HepG2 (cell line): ENCODE measurements around the gene PLVAP. TPM values are rescaled to one million over a fixed set of nuclear protein-coding genes. Genes with fewer than 3 reads are reported as not detected.

Experiments
- ATF7-NPFF ChIP-seq: sonication (generic); formaldehyde crosslinking; IDR thresholded peaks from 2 replicates; pipeline ENCODE4 v1.8.1; 2023; ENCODE audit warnings: mild to moderate bottlenecking, low read depth, missing genetic modification reagents, moderate library complexity
- GATAD1 ChIP-seq: IDR thresholded peaks from 2 replicates; pipeline ENCODE4 v1.6.1; 2016; ENCODE audit warnings: missing genetic modification reagents, missing compliant biosample characterization
- JUNB ChIP-seq: sonication (generic); formaldehyde crosslinking; IDR thresholded peaks from 2 replicates; pipeline ENCODE4 v1.8.0; 2022; ENCODE audit warnings: missing genetic modification reagents, mild to moderate bottlenecking, borderline replicate concordance
- KLF12 ChIP-seq: sonication (generic); formaldehyde crosslinking; IDR thresholded peaks from 2 replicates; pipeline ENCODE4 v1.4.0; 2020; ENCODE audit warnings: missing genetic modification reagents, borderline replicate concordance
- KLF13 ChIP-seq: sonication (generic); formaldehyde crosslinking; IDR thresholded peaks from 2 replicates; pipeline ENCODE4 v1.4.0; 2020; ENCODE audit warnings: mild to moderate bottlenecking, missing genetic modification reagents
- PITX1 ChIP-seq: sonication (generic); formaldehyde crosslinking; IDR thresholded peaks from 2 replicates; pipeline ENCODE4 v1.5.1; 2020; ENCODE audit warnings: mild to moderate bottlenecking, missing genetic modification reagents
- RBAK ChIP-seq: sonication (generic); formaldehyde crosslinking; IDR thresholded peaks from 2 replicates; pipeline ENCODE4 v1.5.1; 2020; ENCODE audit warnings: mild to moderate bottlenecking, missing genetic modification reagents
- REXO4 ChIP-seq: sonication (generic); formaldehyde crosslinking; IDR thresholded peaks from 2 replicates; pipeline ENCODE4 v1.8.0; 2022; ENCODE audit warnings: missing genetic modification reagents, mild to moderate bottlenecking, borderline replicate concordance
- SOX6 ChIP-seq, 2 experiments: fragments of 450-650 bp in 1 of 2; sonication (generic) in 1 of 2; formaldehyde crosslinking in 1 of 2; IDR thresholded peaks; 2 replicates each; pipeline versions ENCODE4 v1.4.0 to v1.6.1; 2017 to 2020; ENCODE audit warnings: antibody characterized with exemption in 1 of 2, mild to moderate bottlenecking in 1 of 2, missing genetic modification reagents in 1 of 2
- ZNF550 ChIP-seq: sonication (generic); formaldehyde crosslinking; IDR thresholded peaks from 2 replicates; pipeline ENCODE4 v1.4.0; 2020; ENCODE audit warnings: mild to moderate bottlenecking, missing genetic modification reagents, borderline replicate concordance
- ZNF605 ChIP-seq: sonication (generic); formaldehyde crosslinking; IDR thresholded peaks from 2 replicates; pipeline ENCODE4 v1.8.0; 2022; ENCODE audit warnings: mild to moderate bottlenecking, missing genetic modification reagents
- ZNF7 ChIP-seq: IDR thresholded peaks from 2 replicates; pipeline ENCODE4 v1.6.1; 2016; ENCODE audit warnings: missing biosample characterization, missing genetic modification reagents
- ZNF788 ChIP-seq: sonication (generic); formaldehyde crosslinking; IDR thresholded peaks from 2 replicates; pipeline ENCODE4 v1.5.0; 2020; ENCODE audit warnings: mild to moderate bottlenecking, missing genetic modification reagents, borderline replicate concordance
- ZNF850 ChIP-seq: sonication (generic); formaldehyde crosslinking; conservative IDR thresholded peaks from 2 replicates; pipeline ENCODE4 v1.9.0; 2021; ENCODE audit warnings: mild to moderate bottlenecking, missing genetic modification reagents
- ZSCAN25 ChIP-seq: sonication (generic); formaldehyde crosslinking; IDR thresholded peaks from 2 replicates; pipeline ENCODE4 v1.8.0; 2022; ENCODE audit warnings: mild to moderate bottlenecking, missing genetic modification reagents
- ZSCAN9 ChIP-seq: IDR thresholded peaks from 2 replicates; pipeline ENCODE4 v1.6.1; 2016; ENCODE audit warnings: borderline replicate concordance
- polyA plus RNA-seq, 8 experiments: library from polyadenylated mRNA; depleted of rRNA in 3 of 8; stranded (reverse) in 7 of 8; unstranded in 1 of 8; fragments of >200 nt; fragmentation: Illumina TruSeq in 4 of 8; extraction: Trizol in 4 of 8; gene quantifications; 2 replicates each; pipeline versions ENCODE4 v1.2.1 to v1.2.3, GENCODE V29; 2011 to 2016; ENCODE audit warnings: low read depth in 4 of 8, missing spikeins in 1 of 8, mixed read lengths in 1 of 8; ENCODE audit not compliant: insufficient read depth in 1 of 8
- total RNA-seq, 5 experiments: library from RNA; depleted of rRNA; stranded (reverse); fragments of >200 nt; fragmentation: Illumina TruSeq; extraction: Trizol; gene quantifications; 2 replicates each; pipeline ENCODE4 v1.2.3, GENCODE V29; 2016; ENCODE audit warnings: low read depth in 1 of 5
- TF ChIP-seq, protein P1 (sequence below): sonication (generic); formaldehyde crosslinking; IDR thresholded peaks from 2 replicates; pipeline ENCODE4 v1.5.1; 2020; ENCODE audit warnings: mild to moderate bottlenecking, missing genetic modification reagents, moderate library complexity
- TF ChIP-seq, protein P2 (sequence below): sonication (generic); formaldehyde crosslinking; IDR thresholded peaks from 2 replicates; pipeline ENCODE4 v1.5.0; 2020; ENCODE audit warnings: missing genetic modification reagents
- TF ChIP-seq, protein P3 (sequence below): sonication (generic); formaldehyde crosslinking; IDR thresholded peaks from 2 replicates; pipeline ENCODE4 v1.4.0; 2020; ENCODE audit warnings: missing genetic modification reagents

The PLVAP gene
- total and polyA plus RNA-seq, 2 of the 13 experiments (the other 11 are each of a cell fraction or from before 2014, with no cell fraction given): 0.26 TPM; not detected in 1

DNA sequence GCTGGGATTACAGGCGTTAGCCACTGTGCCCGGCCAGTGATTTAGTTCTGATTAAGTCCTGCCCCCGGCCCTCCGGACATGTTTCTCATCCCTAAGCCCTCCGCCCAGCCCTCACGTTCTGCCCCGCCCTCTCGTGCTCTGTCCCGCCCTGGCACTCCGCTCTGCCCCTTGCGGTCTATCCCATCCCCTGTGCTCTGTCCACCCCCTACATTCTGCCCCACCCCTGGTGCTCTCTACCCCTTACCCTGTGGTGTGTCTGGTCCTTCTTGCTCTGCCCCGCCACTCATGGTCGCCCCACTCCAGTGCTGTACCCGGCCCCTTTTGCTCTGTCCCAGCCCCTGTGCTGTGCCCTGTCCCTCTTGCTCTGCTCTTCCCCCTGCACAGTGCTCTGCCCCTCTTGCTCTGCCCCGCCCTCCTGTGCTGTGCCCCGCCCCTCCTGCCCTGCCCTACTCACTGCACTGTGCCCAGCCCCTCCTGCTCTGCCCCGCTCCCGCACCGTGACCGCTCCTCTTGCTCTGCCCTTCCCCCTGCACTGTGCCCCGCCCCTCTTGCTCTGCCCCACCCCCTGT is 36.8 kb downstream of the PLVAP start (continued):
- TF ChIP-seq, protein P1, sequence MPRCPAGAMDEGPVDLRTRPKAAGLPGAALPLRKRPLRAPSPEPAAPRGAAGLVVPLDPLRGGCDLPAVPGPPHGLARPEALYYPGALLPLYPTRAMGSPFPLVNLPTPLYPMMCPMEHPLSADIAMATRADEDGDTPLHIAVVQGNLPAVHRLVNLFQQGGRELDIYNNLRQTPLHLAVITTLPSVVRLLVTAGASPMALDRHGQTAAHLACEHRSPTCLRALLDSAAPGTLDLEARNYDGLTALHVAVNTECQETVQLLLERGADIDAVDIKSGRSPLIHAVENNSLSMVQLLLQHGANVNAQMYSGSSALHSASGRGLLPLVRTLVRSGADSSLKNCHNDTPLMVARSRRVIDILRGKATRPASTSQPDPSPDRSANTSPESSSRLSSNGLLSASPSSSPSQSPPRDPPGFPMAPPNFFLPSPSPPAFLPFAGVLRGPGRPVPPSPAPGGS: no peak
- TF ChIP-seq RBAK (CRISPR knock-in tag) (0 out of 2 replicates have a peak, but pooled peaks have one; percentile 2), ZNF605 (no peak), ZNF7 (CRISPR knock-in tag) (no peak), PITX1 (CRISPR knock-in tag) (no peak), KLF13 (CRISPR knock-in tag) (no peak), REXO4 (CRISPR knock-in tag) (no peak), GATAD1 (CRISPR knock-in tag) (no peak), ZNF550 (CRISPR knock-in tag) (no peak), ZSCAN9 (CRISPR knock-in tag) (no peak), JUNB (CRISPR knock-in tag) (no peak; the same call in 1 of the 2 replicates), KLF12 (CRISPR knock-in tag) (no peak), ATF7-NPFF (CRISPR knock-in tag) (no peak), SOX6 (IDR thresholded peaks at IDR 0.05) (no peak), SOX6 (CRISPR knock-in tag; IDR thresholded peaks at IDR 0.05) (no peak), ZNF850 (CRISPR knock-in tag) (no peak), ZSCAN25 (CRISPR knock-in tag) (peak; percentile 95), ZNF788 (CRISPR knock-in tag) (peak; percentile 6; the same call in 1 of the 2 replicates)
- TF ChIP-seq, protein P2, sequence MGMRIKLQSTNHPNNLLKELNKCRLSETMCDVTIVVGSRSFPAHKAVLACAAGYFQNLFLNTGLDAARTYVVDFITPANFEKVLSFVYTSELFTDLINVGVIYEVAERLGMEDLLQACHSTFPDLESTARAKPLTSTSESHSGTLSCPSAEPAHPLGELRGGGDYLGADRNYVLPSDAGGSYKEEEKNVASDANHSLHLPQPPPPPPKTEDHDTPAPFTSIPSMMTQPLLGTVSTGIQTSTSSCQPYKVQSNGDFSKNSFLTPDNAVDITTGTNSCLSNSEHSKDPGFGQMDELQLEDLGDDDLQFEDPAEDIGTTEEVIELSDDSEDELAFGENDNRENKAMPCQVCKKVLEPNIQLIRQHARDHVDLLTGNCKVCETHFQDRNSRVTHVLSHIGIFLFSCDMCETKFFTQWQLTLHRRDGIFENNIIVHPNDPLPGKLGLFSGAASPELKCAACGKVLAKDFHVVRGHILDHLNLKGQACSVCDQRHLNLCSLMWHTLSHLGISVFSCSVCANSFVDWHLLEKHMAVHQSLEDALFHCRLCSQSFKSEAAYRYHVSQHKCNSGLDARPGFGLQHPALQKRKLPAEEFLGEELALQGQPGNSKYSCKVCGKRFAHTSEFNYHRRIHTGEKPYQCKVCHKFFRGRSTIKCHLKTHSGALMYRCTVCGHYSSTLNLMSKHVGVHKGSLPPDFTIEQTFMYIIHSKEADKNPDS (CRISPR knock-in tag): no peak
- TF ChIP-seq, protein P3, sequence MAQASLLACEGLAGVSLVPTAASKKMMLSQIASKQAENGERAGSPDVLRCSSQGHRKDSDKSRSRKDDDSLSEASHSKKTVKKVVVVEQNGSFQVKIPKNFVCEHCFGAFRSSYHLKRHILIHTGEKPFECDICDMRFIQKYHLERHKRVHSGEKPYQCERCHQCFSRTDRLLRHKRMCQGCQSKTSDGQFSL (CRISPR knock-in tag): no peak
- TF ChIP-seq, all 625 proteins: peak for 24
